Measurements from ENCODE around the gene LAMP1. TPM values are rescaled to one million over a fixed set of nuclear protein-coding genes. Genes with fewer than 3 reads are reported as not detected.

Gene LAMP1
- total RNA-seq, 1 donor from 2014 or later, result 413 TPM

GRCh38 chr13:113318956-113319355, 21.9 kb downstream of the LAMP1 start:
- Mint-ChIP-seq H3K9me3 (ENCODE audit: unreplicated experiment) (no peaks in the 10 kb centered on the region), H3K36me3 (ENCODE audit: unreplicated experiment) (peaks cover 44% of the 10 kb centered on the region), H3K27ac (ENCODE audit: unreplicated experiment) (no peak overlapping the region), H3K4me3 (ENCODE audit: unreplicated experiment) (no peak overlapping the region), H3K27me3 (ENCODE audit: unreplicated experiment) (no peaks in the 10 kb centered on the region), H3K4me1 (ENCODE audit: unreplicated experiment) (no peaks in the 10 kb centered on the region)
- DNase-seq (ENCODE audit: extremely low spot score, unreplicated experiment), result no peak
- TF ChIP-seq CTCF (IDR thresholded peaks at IDR 0.05), result no peak

GRCh38 chr13:113319371-113319770, 22.3 kb downstream of the LAMP1 start:
- peaks cover 48% of the 10 kb centered on the region for H3K36me3 Mint-ChIP-seq (ENCODE audit: unreplicated experiment)
- H3K4me3 Mint-ChIP-seq (ENCODE audit: unreplicated experiment), result no peak overlapping the region
- H3K4me1 Mint-ChIP-seq (ENCODE audit: unreplicated experiment), result no peaks in the 10 kb centered on the region
- no peak overlapping the region for H3K27ac Mint-ChIP-seq (ENCODE audit: unreplicated experiment)
- H3K27me3 Mint-ChIP-seq (ENCODE audit: unreplicated experiment), result no peaks in the 10 kb centered on the region
- H3K9me3 Mint-ChIP-seq (ENCODE audit: unreplicated experiment), result no peaks in the 10 kb centered on the region
- TF ChIP-seq CTCF (IDR thresholded peaks at IDR 0.05), result no peak
- DNase-seq (ENCODE audit: extremely low spot score, unreplicated experiment), result no peak

- Mint-ChIP-seq H3K27ac (ENCODE audit: unreplicated experiment) (no peak overlapping the region), H3K9me3 (ENCODE audit: unreplicated experiment) (no peaks in the 10 kb centered on the region), H3K27me3 (ENCODE audit: unreplicated experiment) (no peaks in the 10 kb centered on the region), H3K4me3 (ENCODE audit: unreplicated experiment) (no peak overlapping the region), H3K36me3 (ENCODE audit: unreplicated experiment) (peaks cover 52% of the 10 kb centered on the region), H3K4me1 (ENCODE audit: unreplicated experiment) (no peaks in the 10 kb centered on the region)
- DNase-seq (ENCODE audit: extremely low spot score, unreplicated experiment), result no peak
- no peak for TF ChIP-seq CTCF (IDR thresholded peaks at IDR 0.05)
These were observed 23.3 kb downstream of the LAMP1 start for GRCh38 chr13:113320226-113320875.

- H3K27ac Mint-ChIP-seq (ENCODE audit: unreplicated experiment), result no peak overlapping the region
- no peaks in the 10 kb centered on the region for H3K9me3 Mint-ChIP-seq (ENCODE audit: unreplicated experiment)
- no peak for DNase-seq (ENCODE audit: extremely low spot score, unreplicated experiment)
- no peak overlapping the region for H3K4me3 Mint-ChIP-seq (ENCODE audit: unreplicated experiment)
- H3K4me1 Mint-ChIP-seq (ENCODE audit: unreplicated experiment), result no peaks in the 10 kb centered on the region
- peaks cover 51% of the 10 kb centered on the region for H3K36me3 Mint-ChIP-seq (ENCODE audit: unreplicated experiment)
- no peak for TF ChIP-seq CTCF (IDR thresholded peaks at IDR 0.05)
- H3K27me3 Mint-ChIP-seq (ENCODE audit: unreplicated experiment), result no peaks in the 10 kb centered on the region
These were observed 24.5 kb downstream of the LAMP1 start for GRCh38 chr13:113321546-113321945.

DNA sequence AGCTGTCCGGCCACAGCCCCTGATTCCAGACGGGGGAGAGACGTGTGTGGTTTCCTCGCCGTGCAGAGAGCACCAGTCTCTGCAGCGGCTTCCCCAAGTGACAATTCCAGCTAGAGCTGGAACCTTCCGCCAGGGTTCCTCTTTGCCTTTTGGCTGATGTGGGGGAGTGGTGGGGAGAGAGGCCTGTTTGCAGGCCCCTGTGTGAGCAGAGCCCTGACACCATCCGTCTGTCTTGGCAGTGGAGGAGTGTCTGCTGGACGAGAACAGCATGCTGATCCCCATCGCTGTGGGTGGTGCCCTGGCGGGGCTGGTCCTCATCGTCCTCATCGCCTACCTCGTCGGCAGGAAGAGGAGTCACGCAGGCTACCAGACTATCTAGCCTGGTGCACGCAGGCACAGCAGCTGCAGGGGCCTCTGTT, 25.0 kb downstream of the LAMP1 start:
- no peak for TF ChIP-seq CTCF (IDR thresholded peaks at IDR 0.05)
- no peaks in the 10 kb centered on the region for H3K9me3 Mint-ChIP-seq (ENCODE audit: unreplicated experiment)
- DNase-seq (ENCODE audit: extremely low spot score, unreplicated experiment), result no peak
- H3K27me3 Mint-ChIP-seq (ENCODE audit: unreplicated experiment), result no peaks in the 10 kb centered on the region
- H3K36me3 Mint-ChIP-seq (ENCODE audit: unreplicated experiment), result peaks cover 46% of the 10 kb centered on the region
- H3K27ac Mint-ChIP-seq (ENCODE audit: unreplicated experiment), result no peak overlapping the region
- no peak overlapping the region for H3K4me3 Mint-ChIP-seq (ENCODE audit: unreplicated experiment)
- H3K4me1 Mint-ChIP-seq (ENCODE audit: unreplicated experiment), result no peaks in the 10 kb centered on the region
